Activated B cell treated with CpG ODN at 0.5 μM for 24 hours (primary cell): ENCODE data around the gene CTCFL. TPM values are rescaled to one million over a fixed set of nuclear protein-coding genes. Genes with fewer than 3 reads are reported as not detected.

Experiments used
- ATAC-seq: fragments of 200-7000 bp; cut with Tn5 transposase; one replicate; pipeline ENCODE4 v1.10.0; 2021; ENCODE audit warnings: low read depth, mild to moderate bottlenecking, moderate library complexity
- CTCF ChIA-PET: fragments of 350-600 bp; sonication (Branson Sonifier 250); formaldehyde crosslinking; loops from one replicate; lab custom pipeline; 2021; ENCODE audit warnings: antibody characterized with exemption; lab: Charles Lee
- POLR2A ChIA-PET: fragments of 350-600 bp; sonication (Branson Sonifier 250); formaldehyde crosslinking; loops from one replicate; lab custom pipeline; 2021; ENCODE audit warnings: antibody characterized with exemption; lab: Charles Lee
- DNase-seq: peaks from one replicate; pipeline ENCODE4 v3.0.0; 2022
- H3K27ac Mint-ChIP-seq: one replicate; pipeline ENCODE4 v1.8.0; 2020; ENCODE audit warnings: mixed read lengths
- H3K27me3 Mint-ChIP-seq: one replicate; pipeline ENCODE4 v1.8.0; 2021; ENCODE audit warnings: mixed read lengths
- H3K36me3 Mint-ChIP-seq: one replicate; pipeline ENCODE4 v1.8.0; 2021; ENCODE audit warnings: low read depth, mixed read lengths
- H3K4me1 Mint-ChIP-seq: one replicate; pipeline ENCODE4 v1.8.0; 2021; ENCODE audit warnings: mixed read lengths
- H3K4me3 Mint-ChIP-seq: one replicate; pipeline ENCODE4 v1.8.0; 2020; ENCODE audit warnings: mild to moderate bottlenecking, mixed read lengths
- H3K9me3 Mint-ChIP-seq: one replicate; pipeline ENCODE4 v1.8.0; 2020; ENCODE audit warnings: mixed read lengths
- intact Hi-C: fragments of 100-400 bp; cut with micrococcal nuclease; formaldehyde crosslinking; loops from one replicate; pipeline ENCODE4 v1.15.1; 2024
- total RNA-seq: library from RNA; stranded (reverse); gene quantifications from 2 replicates; pipeline ENCODE4 v1.2.3, GENCODE V29; 2022
- TF ChIP-seq, protein P1 (sequence below): fragments of 200-600 bp; IDR thresholded peaks from one replicate; pipeline ENCODE4 v1.8.0; 2022; ENCODE audit warnings: antibody characterized with exemption, mild to moderate bottlenecking

Gene CTCFL
- total RNA-seq, 1 donor from 2014 or later = not detected

DNA sequence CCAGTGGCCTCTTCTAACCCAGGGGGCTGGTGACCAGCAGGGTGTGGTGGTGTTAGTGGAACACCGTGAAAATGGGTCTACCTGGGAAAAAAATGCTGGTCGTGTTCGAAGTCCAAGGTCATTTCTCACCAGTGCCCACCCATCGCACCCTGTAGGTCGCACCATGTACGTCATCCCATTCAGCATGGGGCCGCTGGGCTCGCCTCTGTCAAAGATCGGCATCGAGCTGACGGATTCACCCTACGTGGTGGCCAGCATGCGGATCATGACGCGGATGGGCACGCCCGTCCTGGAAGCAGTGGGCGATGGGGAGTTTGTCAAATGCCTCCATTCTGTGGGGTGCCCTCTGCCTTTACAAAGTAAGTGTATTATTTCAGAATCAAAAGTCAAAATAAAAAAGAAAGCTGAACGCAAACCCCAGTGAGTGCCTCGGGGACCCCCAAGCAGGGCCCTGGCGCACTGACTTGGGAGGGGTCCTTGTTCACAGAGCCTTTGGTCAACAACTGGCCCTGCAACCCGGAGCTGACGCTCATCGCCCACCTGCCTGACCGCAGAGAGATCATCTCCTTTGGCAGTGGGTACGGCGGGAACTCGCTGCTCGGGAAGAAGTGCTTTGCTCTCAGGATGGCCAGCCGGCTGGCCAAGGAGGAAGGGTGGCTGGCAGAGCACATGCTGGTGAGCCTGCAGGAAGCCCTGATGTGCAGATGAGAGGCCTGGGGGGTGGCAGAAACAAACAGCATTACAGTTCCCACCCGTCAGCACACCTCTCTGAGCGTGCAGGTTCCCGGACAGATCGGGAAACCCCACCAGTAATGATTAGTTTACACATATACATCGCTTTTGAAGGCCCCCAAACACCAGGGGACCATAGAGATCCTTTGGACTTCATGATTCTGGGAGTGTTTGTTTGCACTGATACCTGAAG is 37.9 kb upstream of the CTCFL start:
- no peak for DNase-seq
- H3K4me3 Mint-ChIP-seq = no peak overlapping the region
- CTCF ChIA-PET = no interaction called here
- peaks cover 21% of the 10 kb centered on the region for H3K27me3 Mint-ChIP-seq
- intact Hi-C loops = no loop called here
- TF ChIP-seq, protein P1, sequence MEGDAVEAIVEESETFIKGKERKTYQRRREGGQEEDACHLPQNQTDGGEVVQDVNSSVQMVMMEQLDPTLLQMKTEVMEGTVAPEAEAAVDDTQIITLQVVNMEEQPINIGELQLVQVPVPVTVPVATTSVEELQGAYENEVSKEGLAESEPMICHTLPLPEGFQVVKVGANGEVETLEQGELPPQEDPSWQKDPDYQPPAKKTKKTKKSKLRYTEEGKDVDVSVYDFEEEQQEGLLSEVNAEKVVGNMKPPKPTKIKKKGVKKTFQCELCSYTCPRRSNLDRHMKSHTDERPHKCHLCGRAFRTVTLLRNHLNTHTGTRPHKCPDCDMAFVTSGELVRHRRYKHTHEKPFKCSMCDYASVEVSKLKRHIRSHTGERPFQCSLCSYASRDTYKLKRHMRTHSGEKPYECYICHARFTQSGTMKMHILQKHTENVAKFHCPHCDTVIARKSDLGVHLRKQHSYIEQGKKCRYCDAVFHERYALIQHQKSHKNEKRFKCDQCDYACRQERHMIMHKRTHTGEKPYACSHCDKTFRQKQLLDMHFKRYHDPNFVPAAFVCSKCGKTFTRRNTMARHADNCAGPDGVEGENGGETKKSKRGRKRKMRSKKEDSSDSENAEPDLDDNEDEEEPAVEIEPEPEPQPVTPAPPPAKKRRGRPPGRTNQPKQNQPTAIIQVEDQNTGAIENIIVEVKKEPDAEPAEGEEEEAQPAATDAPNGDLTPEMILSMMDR = no peak
- H3K36me3 Mint-ChIP-seq = no peaks in the 10 kb centered on the region
- no peaks in the 10 kb centered on the region for H3K4me1 Mint-ChIP-seq
- no peaks in the 10 kb centered on the region for H3K9me3 Mint-ChIP-seq
- no peak for ATAC-seq
- POLR2A ChIA-PET = no interaction called here
- no peak overlapping the region for H3K27ac Mint-ChIP-seq

DNA sequence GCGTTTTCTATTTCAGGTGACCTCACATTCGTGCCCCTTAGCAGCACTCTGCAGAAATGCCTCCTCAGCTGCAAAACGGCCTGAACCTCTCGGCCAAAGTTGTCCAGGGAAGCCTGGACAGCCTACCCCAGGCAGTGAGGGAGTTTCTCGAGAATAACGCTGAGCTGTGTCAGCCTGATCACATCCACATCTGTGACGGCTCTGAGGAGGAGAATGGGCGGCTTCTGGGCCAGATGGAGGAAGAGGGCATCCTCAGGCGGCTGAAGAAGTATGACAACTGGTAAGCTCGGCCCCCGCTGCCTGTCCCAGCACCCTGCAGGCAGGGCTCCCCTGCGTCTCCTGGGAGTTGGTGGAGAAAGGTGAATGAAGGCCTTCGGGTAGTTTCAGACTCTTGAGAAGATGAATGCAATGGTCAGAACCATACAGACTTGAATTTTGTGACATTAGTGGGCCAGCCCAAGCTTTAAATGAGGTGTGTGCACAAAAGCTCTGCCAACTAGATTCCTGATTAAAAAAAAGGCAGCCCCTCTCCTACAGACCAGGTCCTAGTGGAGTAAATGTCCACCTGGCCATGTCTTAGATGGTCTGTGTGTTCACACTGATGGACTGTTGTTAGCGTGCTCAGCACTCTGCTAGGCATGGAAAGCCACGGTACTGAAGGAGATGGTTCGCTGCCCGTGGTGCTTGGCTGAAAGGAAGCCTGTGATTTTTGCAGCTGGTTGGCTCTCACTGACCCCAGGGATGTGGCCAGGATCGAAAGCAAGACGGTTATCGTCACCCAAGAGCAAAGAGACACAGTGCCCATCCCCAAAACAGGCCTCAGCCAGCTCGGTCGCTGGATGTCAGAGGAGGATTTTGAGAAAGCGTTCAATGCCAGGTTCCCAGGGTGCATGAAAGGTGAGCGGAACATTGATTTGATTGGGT is 36.7 kb upstream of the CTCFL start:
- POLR2A ChIA-PET = no interaction called here
- TF ChIP-seq, protein P1 = no peak
- Mint-ChIP-seq H3K4me1 (no peaks in the 10 kb centered on the region), H3K27ac (no peak overlapping the region), H3K9me3 (no peaks in the 10 kb centered on the region), H3K27me3 (peaks cover 32% of the 10 kb centered on the region), H3K4me3 (no peak overlapping the region), H3K36me3 (no peaks in the 10 kb centered on the region)
- DNase-seq (no peak), ATAC-seq (no peak)
- CTCF ChIA-PET = no interaction called here
- intact Hi-C loops = no loop called here

DNA sequence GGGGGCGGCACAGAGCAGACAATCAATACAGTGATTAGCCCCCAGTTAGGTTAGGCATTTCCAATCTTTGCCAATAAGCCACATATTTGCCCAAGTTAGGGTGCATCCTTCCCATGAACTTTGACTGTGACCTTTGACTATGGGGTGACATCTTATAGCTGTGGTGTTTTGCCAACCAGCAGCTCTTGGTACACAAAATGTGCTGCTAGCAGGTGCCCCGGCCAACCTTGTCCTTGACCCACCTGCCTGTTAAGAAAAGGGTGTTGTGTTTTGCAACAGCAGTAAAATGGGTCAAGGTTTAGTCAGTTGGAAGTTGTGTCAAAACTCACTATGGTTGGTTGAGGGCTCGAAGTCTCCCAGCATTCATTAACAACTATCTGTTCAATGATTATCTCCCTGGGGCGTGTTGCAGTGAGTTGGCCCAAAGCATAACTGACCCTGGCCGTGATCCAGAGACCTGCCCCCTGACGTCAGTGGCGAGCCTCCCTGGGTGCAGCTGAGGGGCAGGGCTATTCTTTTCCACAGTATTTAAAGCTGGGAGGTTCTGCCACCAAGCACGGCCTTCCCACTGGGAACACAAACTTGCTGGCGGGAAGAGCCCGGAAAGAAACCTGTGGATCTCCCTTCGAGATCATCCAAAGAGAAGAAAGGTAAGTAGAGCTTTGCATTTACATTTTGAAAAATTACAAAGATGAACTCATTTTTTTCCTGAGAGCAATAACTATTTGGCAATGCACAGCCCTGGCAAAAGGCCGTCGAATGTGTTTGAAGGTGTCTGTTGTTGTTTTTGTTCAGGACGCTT is 35.8 kb upstream of the CTCFL start, which contains the start of gene PCK1:
Gene PCK1, plus strand, starts transcription at position 557 of the 802 bp plus-strand sequence. CDS start 302 bp downstream, outside the sequence.
- ATAC-seq (no peak), DNase-seq (no peak)
- POLR2A ChIA-PET = no interaction called here
- no peaks in the 10 kb centered on the region for H3K36me3 Mint-ChIP-seq
- H3K9me3 Mint-ChIP-seq = no peaks in the 10 kb centered on the region
- intact Hi-C loops = no loop called here
- H3K4me1 Mint-ChIP-seq = no peaks in the 10 kb centered on the region
- no peak within 1 kb of the TSS for H3K4me3 Mint-ChIP-seq
- TF ChIP-seq, protein P1 = no peak
- no peak within 1 kb of the TSS for H3K27ac Mint-ChIP-seq
- H3K27me3 Mint-ChIP-seq = peaks cover 34% of the 10 kb centered on the region
- CTCF ChIA-PET = no interaction called here

DNA sequence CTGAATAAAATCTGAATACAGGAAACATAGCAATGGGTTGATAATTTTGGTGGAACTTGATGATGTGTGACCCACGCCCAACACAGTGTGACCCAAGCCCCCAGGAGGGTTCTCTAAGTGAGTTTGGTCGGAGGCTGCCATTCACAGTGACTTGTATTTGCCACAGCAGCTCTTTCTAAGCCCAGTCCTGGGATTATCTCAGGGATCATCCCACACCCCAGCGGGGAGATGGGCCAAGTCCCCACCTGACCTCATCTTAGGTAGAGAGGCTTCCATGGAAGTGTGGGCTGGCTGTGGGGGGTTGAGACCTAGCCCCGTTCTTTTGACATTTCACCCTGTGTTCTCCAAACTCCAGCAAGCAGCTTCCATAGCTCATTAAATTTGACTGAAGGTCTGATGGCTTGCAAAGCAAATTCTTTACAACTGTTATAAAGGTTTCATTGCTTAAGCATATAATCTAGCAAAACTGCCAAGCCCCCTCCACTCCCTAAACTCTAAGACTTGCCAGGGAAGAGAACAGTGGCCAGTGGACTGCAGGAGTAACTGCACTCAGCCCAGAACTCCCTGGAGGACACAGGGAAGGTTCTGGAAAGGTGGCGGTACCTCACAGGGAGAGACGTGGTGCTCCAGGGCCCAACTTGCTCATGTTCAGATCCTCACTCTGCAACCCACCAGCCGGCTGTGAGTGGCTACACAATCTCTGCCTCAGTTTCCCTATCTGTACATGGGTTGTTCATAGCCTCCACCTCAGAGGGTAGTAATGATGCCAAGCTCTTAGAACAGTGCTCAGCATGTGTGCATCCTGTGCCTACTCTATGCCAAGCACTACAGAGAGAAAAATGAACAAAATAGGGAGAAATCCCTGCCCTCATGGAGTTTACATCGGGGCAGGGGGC is 35.0 kb upstream of the CTCFL start:
- no peak for ATAC-seq
- no peaks in the 10 kb centered on the region for H3K9me3 Mint-ChIP-seq
- no peak overlapping the region for H3K4me3 Mint-ChIP-seq
- no peak overlapping the region for H3K27ac Mint-ChIP-seq
- peaks cover 34% of the 10 kb centered on the region for H3K27me3 Mint-ChIP-seq
- ChIA-PET POLR2A (no interaction called here), CTCF (no interaction called here)
- H3K36me3 Mint-ChIP-seq = no peaks in the 10 kb centered on the region
- intact Hi-C loops = no loop called here
- H3K4me1 Mint-ChIP-seq = no peaks in the 10 kb centered on the region
- TF ChIP-seq, protein P1 = no peak
- no peak for DNase-seq
